ENCODE measurements around the gene MESP2.

DNA sequence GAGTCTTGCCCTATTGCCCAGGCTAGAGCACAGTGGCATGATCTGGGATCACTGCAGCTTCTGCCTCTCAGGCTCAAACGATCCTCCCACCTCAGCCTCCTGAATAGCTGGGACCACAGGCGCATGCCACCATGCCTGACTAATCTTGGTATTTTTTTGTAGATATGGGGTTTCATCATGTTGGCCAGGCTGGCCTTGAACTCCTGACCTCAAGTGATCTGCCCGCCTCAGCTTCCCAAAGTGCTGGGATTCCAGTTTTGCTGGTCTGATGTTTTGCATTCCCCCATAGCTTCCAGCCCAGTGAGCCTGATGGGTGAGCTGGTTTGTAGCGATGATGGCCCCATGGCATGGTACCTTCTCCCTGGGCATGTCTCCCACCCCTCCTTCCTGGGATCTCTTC is 20.4 kb upstream of the MESP2 start:
- TF ChIP-seq, protein P1, sequence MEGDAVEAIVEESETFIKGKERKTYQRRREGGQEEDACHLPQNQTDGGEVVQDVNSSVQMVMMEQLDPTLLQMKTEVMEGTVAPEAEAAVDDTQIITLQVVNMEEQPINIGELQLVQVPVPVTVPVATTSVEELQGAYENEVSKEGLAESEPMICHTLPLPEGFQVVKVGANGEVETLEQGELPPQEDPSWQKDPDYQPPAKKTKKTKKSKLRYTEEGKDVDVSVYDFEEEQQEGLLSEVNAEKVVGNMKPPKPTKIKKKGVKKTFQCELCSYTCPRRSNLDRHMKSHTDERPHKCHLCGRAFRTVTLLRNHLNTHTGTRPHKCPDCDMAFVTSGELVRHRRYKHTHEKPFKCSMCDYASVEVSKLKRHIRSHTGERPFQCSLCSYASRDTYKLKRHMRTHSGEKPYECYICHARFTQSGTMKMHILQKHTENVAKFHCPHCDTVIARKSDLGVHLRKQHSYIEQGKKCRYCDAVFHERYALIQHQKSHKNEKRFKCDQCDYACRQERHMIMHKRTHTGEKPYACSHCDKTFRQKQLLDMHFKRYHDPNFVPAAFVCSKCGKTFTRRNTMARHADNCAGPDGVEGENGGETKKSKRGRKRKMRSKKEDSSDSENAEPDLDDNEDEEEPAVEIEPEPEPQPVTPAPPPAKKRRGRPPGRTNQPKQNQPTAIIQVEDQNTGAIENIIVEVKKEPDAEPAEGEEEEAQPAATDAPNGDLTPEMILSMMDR (IDR thresholded peaks at IDR 0.05; ENCODE audit: insufficient read depth, low read length): no peak
- TF ChIP-seq, protein P2, sequence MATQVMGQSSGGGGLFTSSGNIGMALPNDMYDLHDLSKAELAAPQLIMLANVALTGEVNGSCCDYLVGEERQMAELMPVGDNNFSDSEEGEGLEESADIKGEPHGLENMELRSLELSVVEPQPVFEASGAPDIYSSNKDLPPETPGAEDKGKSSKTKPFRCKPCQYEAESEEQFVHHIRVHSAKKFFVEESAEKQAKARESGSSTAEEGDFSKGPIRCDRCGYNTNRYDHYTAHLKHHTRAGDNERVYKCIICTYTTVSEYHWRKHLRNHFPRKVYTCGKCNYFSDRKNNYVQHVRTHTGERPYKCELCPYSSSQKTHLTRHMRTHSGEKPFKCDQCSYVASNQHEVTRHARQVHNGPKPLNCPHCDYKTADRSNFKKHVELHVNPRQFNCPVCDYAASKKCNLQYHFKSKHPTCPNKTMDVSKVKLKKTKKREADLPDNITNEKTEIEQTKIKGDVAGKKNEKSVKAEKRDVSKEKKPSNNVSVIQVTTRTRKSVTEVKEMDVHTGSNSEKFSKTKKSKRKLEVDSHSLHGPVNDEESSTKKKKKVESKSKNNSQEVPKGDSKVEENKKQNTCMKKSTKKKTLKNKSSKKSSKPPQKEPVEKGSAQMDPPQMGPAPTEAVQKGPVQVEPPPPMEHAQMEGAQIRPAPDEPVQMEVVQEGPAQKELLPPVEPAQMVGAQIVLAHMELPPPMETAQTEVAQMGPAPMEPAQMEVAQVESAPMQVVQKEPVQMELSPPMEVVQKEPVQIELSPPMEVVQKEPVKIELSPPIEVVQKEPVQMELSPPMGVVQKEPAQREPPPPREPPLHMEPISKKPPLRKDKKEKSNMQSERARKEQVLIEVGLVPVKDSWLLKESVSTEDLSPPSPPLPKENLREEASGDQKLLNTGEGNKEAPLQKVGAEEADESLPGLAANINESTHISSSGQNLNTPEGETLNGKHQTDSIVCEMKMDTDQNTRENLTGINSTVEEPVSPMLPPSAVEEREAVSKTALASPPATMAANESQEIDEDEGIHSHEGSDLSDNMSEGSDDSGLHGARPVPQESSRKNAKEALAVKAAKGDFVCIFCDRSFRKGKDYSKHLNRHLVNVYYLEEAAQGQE (IDR thresholded peaks at IDR 0.05; ENCODE audit: insufficient replicate concordance, low read depth): no peak
- no peak for TF ChIP-seq POLR2AphosphoS5 (IDR thresholded peaks at IDR 0.05; ENCODE audit: low read depth)
- no peak for TF ChIP-seq SPI1 (IDR thresholded peaks at IDR 0.05; ENCODE audit: borderline replicate concordance, low read depth)
